Kidney (tissue), 14 donors: ENCODE results near the gene C10orf67. TPM values are rescaled to one million over a fixed set of nuclear protein-coding genes. Genes with fewer than 3 reads are reported as not detected.

ENCODE experiments used
- DNase-seq, 5 donors: peaks; one replicate each; pipeline ENCODE4 v3.0.0-alpha.2; 2013 to 2020
- FAIRE-seq: peaks from 2 replicates; lab custom pipeline; 2012; peaks lifted over from hg19 to GRCh38; lab: Jason Lieb, UNC
- H3K27ac ChIP-seq, 2 donors: one replicate each; pipeline ENCODE4 v1.7.0; 2013; ENCODE audit warnings: low read depth in 2 of 2, low read length in 2 of 2, inconsistent platforms in 1 of 2
- H3K27me3 ChIP-seq: one replicate; pipeline ENCODE4 v1.7.1; 2013; ENCODE audit warnings: low read length, inconsistent platforms; ENCODE audit not compliant: control insufficient read depth, insufficient read depth
- H3K36me3 ChIP-seq, 3 donors: one replicate each; pipeline versions ENCODE4 v1.7.0 to v1.7.1; 2013; ENCODE audit warnings: low read length in 3 of 3, control low read depth in 1 of 3, inconsistent platforms in 1 of 3; ENCODE audit not compliant: insufficient read depth in 3 of 3, control insufficient read depth in 2 of 3
- H3K4me1 ChIP-seq, 3 donors: one replicate each; pipeline versions ENCODE4 v1.7.0 to v1.7.1; 2013; ENCODE audit warnings: low read length in 3 of 3, inconsistent platforms in 1 of 3, low read depth in 1 of 3; ENCODE audit not compliant: control insufficient read depth in 2 of 3, insufficient read depth in 2 of 3
- H3K4me3 ChIP-seq, 3 donors: one replicate each; pipeline versions ENCODE4 v1.7.0 to v1.8.1; 2013; ENCODE audit warnings: low read length in 3 of 3, control low read depth in 1 of 3, inconsistent platforms in 1 of 3
- H3K9ac ChIP-seq, 3 donors: one replicate each; pipeline versions ENCODE4 v1.7.0 to v1.7.1; 2013; ENCODE audit warnings: low read length in 3 of 3, control low read depth in 1 of 3, inconsistent platforms in 1 of 3
- H3K9me3 ChIP-seq, 3 donors: one replicate each; pipeline versions ENCODE4 v1.7.0 to v1.7.1; 2013; ENCODE audit warnings: low read length in 3 of 3, control low read depth in 1 of 3, inconsistent platforms in 1 of 3; ENCODE audit not compliant: control insufficient read depth in 2 of 3, insufficient read depth in 1 of 3
- intact Hi-C: fragments of 100-400 bp; cut with DNase I; formaldehyde crosslinking; loops from one replicate; pipeline ENCODE4 v1.11.1; 2022
- polyA plus RNA-seq: library from polyadenylated mRNA; stranded (reverse); fragments of 350-450 nt; fragmentation: Illumina TruSeq; extraction: RNeasy Lipid Tissue Mini Kit (QIAGEN cat#74804); gene quantifications from one replicate; pipeline ENCODE4 v1.2.3, GENCODE V29; 2014; ENCODE audit warnings: low read depth, low replicate concordance; ENCODE audit not compliant: insufficient read depth
- total RNA-seq: library from RNA; stranded (reverse); fragmentation: NEBNext Ultra II Directional; extraction: Animal tissue kit (Norgen Biotek cat#: 25700); gene quantifications from one replicate; pipeline ENCODE4 v1.2.1, GENCODE V29; 2021
- TF ChIP-seq, protein P1 (sequence below): IDR thresholded peaks from 3 replicates; pipeline ENCODE4 v1.5.1; 2012; ENCODE audit warnings: mild to moderate bottlenecking, moderate library complexity, borderline replicate concordance; ENCODE audit not compliant: insufficient read depth; ENCODE audit errors: extremely low read depth
- donor health status: control.
- donor health status: control.
- donor health status: control.
- donor health status: control.
- donor health status: control.
- donor health status: DM: yes; HTN: yes; CAD: no.
- donor health status: Normal renal cell carcinoma (clear cell type).

C10orf67 gene
- total and polyA plus RNA-seq, 2 donors from 2014 or later, result 1.1 to 1.6 TPM

DNA sequence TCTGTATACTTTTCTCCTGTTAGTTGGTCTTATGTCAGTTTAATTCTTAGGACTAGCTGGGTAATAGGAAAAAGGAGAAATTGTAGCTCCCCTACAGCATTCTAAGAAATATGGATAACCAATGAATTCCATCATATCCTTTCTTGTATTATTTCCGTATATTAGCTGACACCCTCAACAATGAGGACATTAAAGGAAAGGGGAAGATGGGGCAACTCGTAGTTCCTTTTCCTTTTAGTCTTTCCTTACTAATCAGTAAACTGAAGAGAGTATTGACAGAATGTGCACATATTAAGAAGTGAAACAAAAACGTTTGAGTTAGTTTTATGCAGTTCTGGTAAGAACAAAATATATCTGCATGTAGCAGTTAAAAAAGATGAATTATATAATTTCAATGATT is 35.1 kb upstream of the C10orf67 start:
- DNase-seq, result no peak
- Histone ChIP-seq H3K4me3 (no peak overlapping the region), H3K27me3 (no peaks in the 10 kb centered on the region), H3K27ac (no peak overlapping the region), H3K36me3 (no peaks in the 10 kb centered on the region), H3K9me3 (no peaks in the 10 kb centered on the region), H3K9ac (no peak overlapping the region), H3K4me1 (no peaks in the 10 kb centered on the region)
- intact Hi-C loops, result no loop called here
- TF ChIP-seq, protein P1, sequence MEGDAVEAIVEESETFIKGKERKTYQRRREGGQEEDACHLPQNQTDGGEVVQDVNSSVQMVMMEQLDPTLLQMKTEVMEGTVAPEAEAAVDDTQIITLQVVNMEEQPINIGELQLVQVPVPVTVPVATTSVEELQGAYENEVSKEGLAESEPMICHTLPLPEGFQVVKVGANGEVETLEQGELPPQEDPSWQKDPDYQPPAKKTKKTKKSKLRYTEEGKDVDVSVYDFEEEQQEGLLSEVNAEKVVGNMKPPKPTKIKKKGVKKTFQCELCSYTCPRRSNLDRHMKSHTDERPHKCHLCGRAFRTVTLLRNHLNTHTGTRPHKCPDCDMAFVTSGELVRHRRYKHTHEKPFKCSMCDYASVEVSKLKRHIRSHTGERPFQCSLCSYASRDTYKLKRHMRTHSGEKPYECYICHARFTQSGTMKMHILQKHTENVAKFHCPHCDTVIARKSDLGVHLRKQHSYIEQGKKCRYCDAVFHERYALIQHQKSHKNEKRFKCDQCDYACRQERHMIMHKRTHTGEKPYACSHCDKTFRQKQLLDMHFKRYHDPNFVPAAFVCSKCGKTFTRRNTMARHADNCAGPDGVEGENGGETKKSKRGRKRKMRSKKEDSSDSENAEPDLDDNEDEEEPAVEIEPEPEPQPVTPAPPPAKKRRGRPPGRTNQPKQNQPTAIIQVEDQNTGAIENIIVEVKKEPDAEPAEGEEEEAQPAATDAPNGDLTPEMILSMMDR, result no peak
- no peak for FAIRE-seq

DNA sequence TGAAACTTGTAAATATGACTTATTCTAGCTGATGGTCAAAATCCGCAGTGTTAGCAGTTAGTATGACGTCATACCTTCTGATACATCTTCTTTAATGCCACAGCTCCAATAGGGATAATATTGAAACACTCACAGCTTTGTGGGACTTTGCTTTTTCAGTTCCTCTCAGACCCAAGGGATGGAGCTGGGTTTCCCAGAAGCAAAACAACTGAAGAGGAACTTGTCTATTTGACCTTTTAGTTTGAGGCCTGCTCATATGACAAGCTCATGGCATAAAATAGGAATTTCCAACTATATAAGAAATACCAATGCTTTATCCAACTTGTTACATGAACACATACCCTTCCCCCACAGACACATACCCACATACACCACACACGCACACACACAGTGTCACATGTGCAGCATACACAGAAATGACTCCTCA is 31.6 kb upstream of the C10orf67 start:
- no peak for FAIRE-seq
- H3K4me3 ChIP-seq, result no peak overlapping the region
- H3K9ac ChIP-seq, result no peak overlapping the region
- H3K9me3 ChIP-seq, result no peaks in the 10 kb centered on the region
- H3K27ac ChIP-seq, result no peak overlapping the region
- intact Hi-C loops, result no loop called here
- H3K27me3 ChIP-seq, result no peaks in the 10 kb centered on the region
- DNase-seq, result no peak
- no peaks in the 10 kb centered on the region for H3K36me3 ChIP-seq
- TF ChIP-seq, protein P1, result no peak
- H3K4me1 ChIP-seq, result no peaks in the 10 kb centered on the region

DNA sequence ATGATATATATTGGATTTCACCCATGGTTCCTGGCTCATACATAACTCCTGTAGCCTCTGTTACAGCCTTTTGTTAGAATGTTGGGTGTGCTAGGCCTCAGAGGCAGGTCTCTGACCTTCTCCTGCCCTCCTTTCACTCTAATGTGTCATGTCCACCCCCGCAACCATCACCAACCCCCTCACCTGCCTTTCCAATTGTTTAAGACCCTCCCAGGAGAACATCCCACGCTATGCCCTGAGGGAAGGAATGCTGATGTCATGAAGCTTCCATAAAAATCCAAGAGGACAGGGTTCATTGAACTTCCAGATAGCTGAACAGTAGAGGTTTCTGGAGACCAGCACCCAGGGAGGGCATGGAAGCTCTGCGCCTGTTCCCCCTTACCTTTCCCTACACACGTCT is 30.8 kb upstream of the C10orf67 start:
- Histone ChIP-seq H3K9me3 (no peaks in the 10 kb centered on the region), H3K27ac (no peak overlapping the region), H3K36me3 (no peaks in the 10 kb centered on the region), H3K27me3 (no peaks in the 10 kb centered on the region), H3K4me1 (no peaks in the 10 kb centered on the region), H3K9ac (no peak overlapping the region), H3K4me3 (no peak overlapping the region)
- peak in 1 of 5 donors; percentile 34 for DNase-seq
- no peak for FAIRE-seq
- intact Hi-C loops, result no loop called here
- TF ChIP-seq, protein P1, result no peak

DNA sequence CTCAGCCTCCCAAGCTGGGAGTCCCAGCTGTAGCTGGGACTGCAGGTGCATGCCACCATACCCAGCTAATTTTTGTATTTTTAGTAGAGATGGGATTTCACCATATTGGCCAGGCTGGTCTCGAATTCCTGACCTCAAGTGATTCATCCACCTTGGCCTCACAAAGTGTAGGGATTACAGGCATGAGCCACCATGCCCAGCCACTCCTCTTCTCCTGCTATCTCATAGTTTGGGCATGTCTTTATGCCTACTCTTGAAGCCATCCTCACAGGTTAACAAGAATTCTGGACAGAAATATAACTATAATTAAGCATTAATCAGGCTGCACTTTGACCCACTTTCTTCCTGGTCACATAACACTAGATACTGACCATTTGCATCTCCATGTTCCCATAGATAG is 28.6 kb upstream of the C10orf67 start:
- DNase-seq, result no peak
- intact Hi-C loops, result no loop called here
- Histone ChIP-seq H3K27me3 (no peaks in the 10 kb centered on the region), H3K4me1 (peaks cover 3 to 6% (median 6%) of the 10 kb centered on the region in 3 donors), H3K4me3 (no peak overlapping the region), H3K9ac (no peak overlapping the region), H3K36me3 (no peaks in the 10 kb centered on the region), H3K27ac (no peak overlapping the region), H3K9me3 (no peaks in the 10 kb centered on the region)
- no peak for FAIRE-seq
- TF ChIP-seq, protein P1, result no peak
